CD1c-positive myeloid dendritic cell (primary cell): ENCODE measurements around the gene MACROD2.
A peak's percentile ranks its signal among the peaks of the same experiment; 100 is the strongest.

ENCODE experiments used
- DNase-seq: peaks from one replicate; pipeline ENCODE4 v3.0.0-alpha.2; 2016; ENCODE audit errors: extremely low spot score

The MACROD2 gene

GRCh38 chr20:15905661-15906060 is 1910.3 kb downstream of the MACROD2 start:
- no peak for DNase-seq

GRCh38 chr20:15909995-15910394 is 1914.7 kb downstream of the MACROD2 start:
- DNase-seq: no peak

- no peak for DNase-seq
These were observed 1916.3 kb downstream of the MACROD2 start for GRCh38 chr20:15911581-15911980.

GRCh38 chr20:15913391-15914025 is 1918.2 kb downstream of the MACROD2 start:
- DNase-seq: no peak

- no peak for DNase-seq
These were observed 1921.3 kb downstream of the MACROD2 start for GRCh38 chr20:15916623-15917022.

GRCh38 chr20:15917283-15917682 is 1922.0 kb downstream of the MACROD2 start:
- DNase-seq: no peak

- no peak for DNase-seq
These were observed 1923.3 kb downstream of the MACROD2 start for GRCh38 chr20:15918631-15919030.

- DNase-seq: no peak
These were observed 1923.8 kb downstream of the MACROD2 start for GRCh38 chr20:15919118-15919517.

GRCh38 chr20:15921930-15922329 is 1926.6 kb downstream of the MACROD2 start:
- DNase-seq: no peak

GRCh38 chr20:15922556-15922955 is 1927.2 kb downstream of the MACROD2 start:
- no peak for DNase-seq

- peak; percentile 42 for DNase-seq
These were observed 1927.9 kb downstream of the MACROD2 start for GRCh38 chr20:15923030-15923776.

- no peak for DNase-seq
These were observed 1929.2 kb downstream of the MACROD2 start for GRCh38 chr20:15924556-15924955.

GRCh38 chr20:15925376-15925775 is 1930.1 kb downstream of the MACROD2 start:
- no peak for DNase-seq

- DNase-seq: no peak
These were observed 1932.8 kb downstream of the MACROD2 start for GRCh38 chr20:15927893-15928650.

GRCh38 chr20:15928946-15929345 is 1933.6 kb downstream of the MACROD2 start:
- DNase-seq: no peak

GRCh38 chr20:15930311-15931305 is 1935.3 kb downstream of the MACROD2 start:
- DNase-seq: peak; percentile 8

- no peak for DNase-seq
These were observed 1936.6 kb downstream of the MACROD2 start for GRCh38 chr20:15931897-15932296.

- no peak for DNase-seq
These were observed 1941.9 kb downstream of the MACROD2 start for GRCh38 chr20:15937179-15937578.

GRCh38 chr20:15938847-15939246 is 1943.5 kb downstream of the MACROD2 start:
- no peak for DNase-seq

- no peak for DNase-seq
These were observed 1944.8 kb downstream of the MACROD2 start for GRCh38 chr20:15940127-15940526.

GRCh38 chr20:15942130-15942529 is 1946.8 kb downstream of the MACROD2 start:
- no peak for DNase-seq
